ENCODE results near the gene FRMD4A.

DNA sequence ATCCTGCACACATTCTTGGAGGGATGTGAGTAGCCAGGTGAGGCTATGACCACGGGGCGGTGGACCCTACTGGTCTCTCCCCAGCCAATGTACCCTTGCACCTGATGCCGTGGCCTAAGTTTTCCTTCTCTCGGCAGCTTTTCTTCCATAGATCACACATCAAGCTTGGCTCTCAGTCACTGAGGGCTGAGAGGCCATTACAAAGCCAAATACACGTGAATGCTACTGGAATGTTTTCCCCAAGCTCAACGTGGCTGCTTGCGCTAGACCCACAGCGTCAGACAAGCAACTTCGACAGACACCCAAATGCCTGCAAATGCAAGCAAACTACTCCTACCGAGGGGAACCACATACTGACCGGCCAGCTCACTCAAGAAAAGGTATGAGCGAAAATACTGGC, 660.8 kb downstream of the FRMD4A start:
- TF ChIP-seq TAF1 (IDR thresholded peaks at IDR 0.05; ENCODE audit: low read depth, low read length), result no peak
- TF ChIP-seq POLR2AphosphoS5 (IDR thresholded peaks at IDR 0.05; ENCODE audit: low read depth, low read length), result no peak
- TF ChIP-seq POLR2A (IDR thresholded peaks at IDR 0.05; ENCODE audit: low read depth, low read length), result no peak
- no peak for TF ChIP-seq SPI1 (IDR thresholded peaks at IDR 0.05; ENCODE audit: low read depth, low read length)
- no peak for TF ChIP-seq POU2F2 (IDR thresholded peaks at IDR 0.05; ENCODE audit: low read depth, low read length)
- no peak for TF ChIP-seq PAX5 (IDR thresholded peaks at IDR 0.05; ENCODE audit: insufficient read depth, low read length, severe bottlenecking)
